NOMO-1 (cell line): ENCODE measurements around the gene NKX3-2.
"Not testable (repeated sequence)": the region's sequence is repeated elsewhere in the genome, so short reads cannot be mapped to it uniquely, and the experiment has no call there.

Source experiments
- DNase-seq, 2 experiments: peaks; one replicate each; lab custom pipeline; 2025; ENCODE audit not compliant: unreplicated experiment in 2 of 2; lab: John Stamatoyannopoulos, UW

Gene NKX3-2

DNA sequence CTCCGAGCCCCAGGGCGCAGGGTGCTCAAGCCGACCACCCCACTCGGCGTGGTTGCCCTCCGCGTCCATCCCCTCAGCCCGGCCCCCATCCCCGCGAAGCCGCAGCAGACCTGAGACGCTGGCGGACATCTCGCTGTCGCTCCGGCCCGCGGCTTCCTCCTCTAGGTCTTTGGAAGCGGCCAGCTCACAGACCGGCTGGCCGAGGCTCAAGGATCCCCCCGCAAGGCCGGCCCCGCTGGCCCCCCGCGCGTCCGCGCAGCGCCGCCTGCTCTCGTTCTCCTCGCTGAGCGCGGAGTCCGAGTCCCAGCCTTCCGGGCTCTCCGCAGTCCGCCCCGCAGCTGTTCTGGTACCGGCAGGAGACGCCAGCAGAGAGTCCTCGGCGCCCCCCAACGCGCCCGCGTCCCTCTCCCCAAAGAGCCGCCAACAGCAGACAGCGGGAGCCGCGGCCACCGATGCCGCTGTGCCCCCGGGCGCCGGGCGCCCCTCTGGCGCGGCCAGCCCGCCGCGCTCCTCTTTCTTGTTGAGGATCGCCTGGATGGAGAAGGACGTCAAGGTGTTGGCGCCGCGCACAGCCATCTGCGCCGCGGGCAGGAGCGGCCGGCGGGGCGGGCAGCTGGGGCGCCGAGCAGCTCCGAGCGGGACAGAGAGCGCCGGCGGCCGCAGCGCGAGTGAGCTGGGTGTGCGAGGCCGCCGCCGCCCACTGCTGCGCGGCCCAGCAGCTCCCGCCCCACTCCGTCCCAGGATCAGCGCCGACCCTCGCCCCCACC lies at the start of gene NKX3-2:
NKX3-2 (minus strand) TSS at position 670 of the 767 bp plus-strand sequence; CDS start at position 576, 94 bp downstream.
- DNase-seq: peak in 1 of 2 experiments; percentile 40

DNA sequence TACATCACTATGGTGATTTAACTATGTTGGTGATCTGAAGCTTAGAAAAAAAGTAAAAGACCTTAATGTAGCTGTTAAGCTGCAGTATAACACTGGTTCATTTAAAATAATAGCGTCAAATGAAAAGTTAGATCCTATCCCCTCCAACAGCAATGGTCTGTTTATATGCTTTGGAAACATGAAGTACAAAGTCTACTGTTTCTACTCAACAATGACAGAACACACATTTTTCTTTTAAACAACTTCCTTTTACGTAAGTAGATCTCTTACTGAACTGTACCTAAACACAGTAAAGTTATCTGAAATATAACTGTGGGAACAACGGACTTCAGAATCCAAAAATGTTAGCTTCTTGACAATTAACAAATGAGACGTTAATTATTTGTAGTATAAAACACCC lies 47.9 kb upstream of the NKX3-2 start:
- no peak for DNase-seq

GRCh38 chr4:13590766-13591165 lies 46.5 kb upstream of the NKX3-2 start:
- no peak for DNase-seq

DNA sequence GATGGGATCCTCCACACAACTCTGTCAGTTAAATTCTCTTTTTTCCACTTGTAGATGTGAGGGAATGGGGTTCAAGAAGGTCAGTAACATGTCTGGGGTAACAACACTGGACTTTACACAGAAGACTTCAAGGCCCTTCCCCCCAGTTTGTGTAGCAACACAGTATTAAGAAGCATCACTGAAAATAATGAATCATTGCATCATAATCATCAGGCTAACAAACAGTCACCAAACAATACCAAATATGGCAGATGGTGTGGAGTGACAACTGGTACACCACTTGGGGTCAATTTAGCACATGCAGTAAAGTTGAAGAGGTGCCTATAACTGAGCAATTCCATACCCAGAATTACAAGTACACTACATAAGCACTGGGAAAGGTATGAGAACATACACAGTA lies 44.6 kb upstream of the NKX3-2 start:
- DNase-seq: no peak

- DNase-seq: no peak
Measured at GRCh38 chr4:13584481-13584880, 40.2 kb upstream of the NKX3-2 start.

GRCh38 chr4:13580036-13580435 lies 35.7 kb upstream of the NKX3-2 start:
- DNase-seq: peak; percentile 38 to 90

- DNase-seq: no peak
Measured at GRCh38 chr4:13577660-13578059, 33.4 kb upstream of the NKX3-2 start.

DNA sequence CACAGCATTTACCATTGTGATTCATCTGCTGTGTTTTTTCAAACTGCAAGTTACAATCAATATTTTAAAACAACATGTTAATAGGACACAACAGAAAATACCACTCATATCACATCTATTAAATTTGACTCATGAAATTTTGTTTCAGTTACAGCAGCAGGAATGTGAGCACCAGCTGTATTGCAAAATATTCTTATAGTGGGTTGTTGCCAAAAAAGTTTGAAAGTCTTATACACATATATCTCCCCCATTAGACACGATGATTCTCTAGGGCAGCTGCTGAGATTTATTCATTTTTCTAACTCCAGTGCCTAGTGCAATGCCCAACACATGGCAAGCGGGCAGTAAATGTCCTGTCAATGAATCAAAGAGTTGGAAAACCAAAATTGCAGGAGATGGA lies 26.6 kb upstream of the NKX3-2 start:
- no peak for DNase-seq

DNA sequence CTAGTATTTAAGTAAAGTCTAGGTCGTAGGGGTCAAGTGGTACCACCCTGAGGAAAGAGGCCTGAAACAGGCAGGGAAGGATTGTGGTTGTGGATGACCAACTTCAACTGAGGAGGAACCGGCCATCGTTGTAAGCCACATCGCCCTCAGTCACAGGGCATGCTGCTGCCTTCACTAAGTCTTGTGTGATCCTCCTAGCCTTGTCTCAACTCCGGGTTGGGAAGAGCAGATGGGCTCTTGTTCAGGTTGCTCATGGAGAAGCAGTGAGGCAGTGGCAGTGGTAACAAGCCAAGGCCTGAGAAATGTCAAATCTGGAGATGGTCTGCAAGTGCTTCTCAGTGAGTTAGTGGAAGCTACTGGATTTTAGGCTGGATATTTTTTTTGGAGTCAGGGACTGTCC lies 22.8 kb upstream of the NKX3-2 start:
- no peak for DNase-seq

GRCh38 chr4:13562876-13563275 lies 18.6 kb upstream of the NKX3-2 start:
- DNase-seq: no peak

DNA sequence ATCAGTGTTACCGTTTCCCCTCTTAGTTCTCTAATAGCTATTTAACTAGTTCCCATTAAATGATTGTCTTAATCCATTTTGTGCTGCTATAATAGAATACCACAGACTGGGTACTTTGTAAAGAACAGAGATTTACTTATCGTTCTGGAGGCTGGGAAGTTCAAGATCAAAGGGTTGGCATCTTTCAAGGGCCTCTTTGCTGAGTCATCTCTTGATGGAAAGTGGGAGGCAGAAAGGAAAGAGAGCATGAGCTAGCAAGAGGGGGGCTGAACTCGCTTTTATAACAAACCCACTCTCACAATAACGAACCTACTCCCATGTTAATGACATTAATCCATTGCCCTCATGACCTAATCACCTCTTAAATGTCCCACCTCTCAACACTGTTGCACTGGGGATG lies 17.4 kb upstream of the NKX3-2 start:
- no peak for DNase-seq

- DNase-seq: not testable (repeated sequence)
Measured at GRCh38 chr4:13560111-13560510, 15.8 kb upstream of the NKX3-2 start.

- DNase-seq: no peak
Measured at GRCh38 chr4:13559413-13559812, 15.1 kb upstream of the NKX3-2 start.

GRCh38 chr4:13558881-13559280 lies 14.6 kb upstream of the NKX3-2 start:
- DNase-seq: no peak

DNA sequence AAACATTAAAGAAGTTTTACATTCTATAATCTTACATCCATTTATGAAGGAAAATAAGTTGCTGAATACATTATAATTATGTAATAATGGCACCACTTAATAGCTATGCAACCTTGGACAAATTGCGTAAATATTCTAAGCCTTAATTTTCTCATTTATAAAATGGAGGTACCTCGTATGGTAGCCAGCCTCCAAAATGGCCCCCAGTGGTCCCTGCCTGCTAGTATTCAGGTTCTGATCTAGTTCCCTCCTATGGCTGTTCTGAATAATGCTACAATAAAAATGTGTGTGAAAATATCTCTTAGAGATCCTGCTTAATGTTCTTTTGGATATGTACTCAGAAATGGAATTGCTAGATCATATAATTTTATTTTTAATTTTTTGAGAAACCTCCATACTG lies 11.0 kb upstream of the NKX3-2 start:
- DNase-seq: no peak

DNA sequence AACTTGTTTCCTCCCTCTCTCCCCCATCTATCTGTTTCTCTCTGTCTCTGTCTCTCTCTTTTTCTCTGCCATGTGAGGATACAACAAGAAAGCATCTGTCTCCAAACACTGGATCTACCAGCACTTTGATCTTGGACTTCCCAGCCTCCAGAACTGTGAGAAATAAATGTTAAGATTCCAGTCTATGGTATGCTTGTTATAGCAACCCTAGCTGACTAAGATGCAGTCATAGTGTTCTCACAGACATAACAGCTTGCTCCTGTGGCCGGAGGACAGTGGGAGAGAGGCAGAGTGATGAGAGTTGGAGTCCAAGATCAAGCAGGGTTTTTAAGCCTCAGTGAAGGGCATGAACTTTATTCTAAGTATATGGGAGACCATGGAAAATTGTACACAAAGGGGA lies 8.8 kb upstream of the NKX3-2 start:
- no peak for DNase-seq

GRCh38 chr4:13548984-13549546 lies 4.8 kb upstream of the NKX3-2 start:
- DNase-seq: peak; percentile 62 to 86

DNA sequence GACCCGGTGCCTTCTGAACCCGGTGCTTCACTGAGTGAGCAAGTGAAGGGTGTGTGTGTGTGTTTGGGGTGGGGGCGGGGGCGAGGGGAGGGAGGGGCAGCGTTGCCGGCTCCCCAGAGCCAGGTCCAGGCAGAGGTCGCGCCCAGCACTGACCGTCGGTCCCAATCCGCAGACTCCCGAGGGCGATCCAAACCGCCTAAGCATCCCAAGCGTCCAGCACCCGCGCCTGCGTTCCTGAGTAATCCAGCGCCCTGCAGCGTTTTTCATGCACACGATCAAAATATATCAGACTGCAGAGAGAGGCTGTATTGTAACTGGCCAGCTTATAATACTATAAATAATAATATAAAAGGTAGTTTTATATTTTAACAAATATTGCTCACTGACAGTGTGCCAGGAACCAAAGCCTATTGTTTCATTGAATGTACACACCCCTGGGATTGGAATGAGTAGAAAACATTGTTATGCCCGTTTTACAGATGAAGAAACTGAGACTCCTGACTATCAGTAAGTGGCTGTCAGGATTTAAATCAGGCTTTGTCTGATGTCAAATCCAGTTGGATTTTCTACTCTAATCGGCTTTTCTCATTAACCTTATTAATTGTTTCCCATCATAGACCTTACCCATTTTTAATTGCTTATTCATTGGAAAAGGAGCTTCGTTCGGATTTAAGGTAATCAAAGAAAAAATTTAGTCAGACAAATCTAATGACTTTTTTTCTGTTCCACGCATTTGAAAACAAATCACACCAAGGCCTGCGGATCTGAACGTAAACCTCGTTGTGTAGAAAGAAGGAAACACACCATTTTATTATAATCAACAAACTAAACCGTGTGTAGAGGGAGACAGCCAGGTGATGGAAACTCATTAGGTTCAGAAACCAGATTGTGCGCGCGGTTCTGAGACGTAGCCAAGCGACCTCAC lies 4.0 kb upstream of the NKX3-2 start:
- no peak for DNase-seq

- peak in 1 of 2 experiments; percentile 34 for DNase-seq
Measured at GRCh38 chr4:13547485-13548041, 3.3 kb upstream of the NKX3-2 start.

GRCh38 chr4:13546941-13547484 lies 2.7 kb upstream of the NKX3-2 start:
- no peak for DNase-seq
